ENCODE results near the gene VPS13D.

GRCh38 chr1:12353981-12354380 is 124.2 kb downstream of the VPS13D start:
- TF ChIP-seq CTCF (IDR thresholded peaks at IDR 0.05; ENCODE audit: low read length) (no peak), EZH2 (IDR thresholded peaks at IDR 0.05; ENCODE audit: borderline replicate concordance, low read length) (no peak)
